H9 (cell line): ENCODE data around the gene TMBIM1. TPM values are rescaled to one million over a fixed set of nuclear protein-coding genes. Genes with fewer than 3 reads are reported as not detected.

ENCODE experiments used
- DNase-seq: peaks from one replicate; pipeline ENCODE4 v3.0.0-alpha.2; 2017
- H2AFZ ChIP-seq: one replicate; pipeline ENCODE4 v1.6.1; 2013; ENCODE audit warnings: mild to moderate bottlenecking, low read length, control low read depth, moderate library complexity
- H2AK5ac ChIP-seq: 2 replicates; pipeline ENCODE4 v1.6.1; 2013; ENCODE audit warnings: low read length, control low read depth, mixed read lengths; ENCODE audit not compliant: insufficient read length
- H2BK120ac ChIP-seq: one replicate; pipeline ENCODE4 v1.6.1; 2013; ENCODE audit warnings: low read depth, mild to moderate bottlenecking, low read length, control low read depth, inconsistent platforms; ENCODE audit not compliant: poor library complexity, severe bottlenecking
- H2BK12ac ChIP-seq: 2 replicates; pipeline ENCODE4 v1.6.1; 2013; ENCODE audit warnings: low read length, control low read depth, mixed read lengths, low read depth; ENCODE audit not compliant: insufficient read length
- H2BK15ac ChIP-seq: 2 replicates; pipeline ENCODE4 v1.6.1; 2013; ENCODE audit warnings: low read depth, low read length, control low read depth
- H2BK20ac ChIP-seq: one replicate; pipeline ENCODE4 v1.6.1; 2013; ENCODE audit warnings: low read depth, mild to moderate bottlenecking, low read length, control low read depth, inconsistent platforms; ENCODE audit not compliant: poor library complexity, severe bottlenecking
- H2BK5ac ChIP-seq: 2 replicates; pipeline ENCODE4 v1.6.1; 2013; ENCODE audit warnings: low read length, control low read depth, mixed read lengths; ENCODE audit not compliant: insufficient read length
- H3K14ac ChIP-seq: 2 replicates; pipeline ENCODE4 v1.6.1; 2013; ENCODE audit warnings: low read length, control low read depth; ENCODE audit not compliant: insufficient read depth
- H3K18ac ChIP-seq: 2 replicates; pipeline ENCODE4 v1.6.1; 2013; ENCODE audit warnings: low read depth, mild to moderate bottlenecking, mixed read lengths, low read length, control low read depth; ENCODE audit not compliant: insufficient read length
- H3K23ac ChIP-seq: 2 replicates; pipeline ENCODE4 v1.6.1; 2013; ENCODE audit warnings: low read length, control low read depth, mixed read lengths, low read depth; ENCODE audit not compliant: insufficient read length
- H3K23me2 ChIP-seq: 2 replicates; pipeline ENCODE4 v1.6.1; 2013; ENCODE audit warnings: low read depth, mild to moderate bottlenecking, mixed read lengths, low read length, control low read depth; ENCODE audit not compliant: insufficient read length, poor library complexity, severe bottlenecking
- H3K27ac ChIP-seq: 2 replicates; pipeline ENCODE4 v1.5.1; 2013; ENCODE audit warnings: low read length, control low read depth, mixed read lengths, low read depth; ENCODE audit not compliant: insufficient read length
- H3K27me3 ChIP-seq: 2 replicates; pipeline ENCODE4 v1.6.1; 2013; ENCODE audit warnings: low read length, control low read depth, inconsistent platforms; ENCODE audit not compliant: insufficient read depth
- H3K4ac ChIP-seq: 2 replicates; pipeline ENCODE4 v1.6.1; 2013; ENCODE audit warnings: low read depth, mild to moderate bottlenecking, control low read depth, inconsistent platforms, low read length, moderate library complexity
- H3K4me1 ChIP-seq: 2 replicates; pipeline ENCODE4 v1.6.1; 2013; ENCODE audit warnings: low read length, control low read depth, inconsistent platforms; ENCODE audit not compliant: insufficient read depth
- H3K4me2 ChIP-seq: 2 replicates; pipeline ENCODE4 v1.6.1; 2013; ENCODE audit warnings: low read length, control low read depth, mixed read lengths; ENCODE audit not compliant: insufficient read length, insufficient read depth
- H3K56ac ChIP-seq: 2 replicates; pipeline ENCODE4 v1.6.1; 2013; ENCODE audit warnings: low read depth, mild to moderate bottlenecking, mixed read lengths, low read length, control low read depth; ENCODE audit not compliant: insufficient read length
- H3K79me1 ChIP-seq: 2 replicates; pipeline ENCODE4 v1.6.1; 2013; ENCODE audit warnings: low read depth, mild to moderate bottlenecking, moderate library complexity, low read length, control low read depth, inconsistent platforms; ENCODE audit not compliant: insufficient read depth, poor library complexity, severe bottlenecking
- H3K79me2 ChIP-seq: 2 replicates; pipeline ENCODE4 v1.6.1; 2013; ENCODE audit warnings: low read length, control low read depth, inconsistent platforms; ENCODE audit not compliant: insufficient read depth
- H3K9ac ChIP-seq: 2 replicates; pipeline ENCODE4 v1.6.1; 2013; ENCODE audit warnings: low read length, control low read depth, mixed read lengths; ENCODE audit not compliant: insufficient read length; ENCODE audit errors: extremely low read depth
- H3K9me3 ChIP-seq: one replicate; pipeline ENCODE4 v1.6.1; 2013; ENCODE audit warnings: low read depth, low read length, inconsistent platforms; ENCODE audit not compliant: control insufficient read depth
- H3T11ph ChIP-seq: one replicate; pipeline ENCODE4 v1.6.1; 2013; ENCODE audit warnings: mild to moderate bottlenecking, low read length, control low read depth, inconsistent platforms
- H4K20me1 ChIP-seq: one replicate; pipeline ENCODE4 v1.6.1; 2013; ENCODE audit not compliant: control insufficient read depth, insufficient read length, insufficient read depth
- H4K5ac ChIP-seq: 2 replicates; pipeline ENCODE4 v1.6.1; 2013; ENCODE audit warnings: low read depth, mild to moderate bottlenecking, mixed read lengths, low read length, control low read depth; ENCODE audit not compliant: insufficient read length
- H4K8ac ChIP-seq: replicated peaks from 2 replicates; pipeline ENCODE4 v1.6.1; 2013; ENCODE audit warnings: low read length, control low read depth, mixed read lengths, low read depth; ENCODE audit not compliant: insufficient read length
- H4K91ac ChIP-seq: 2 replicates; pipeline ENCODE4 v1.6.1; 2013; ENCODE audit warnings: low read depth, mild to moderate bottlenecking, moderate library complexity, mixed read lengths, low read length, control low read depth; ENCODE audit not compliant: insufficient read length
- H3K27ac Mint-ChIP-seq, 3 experiments: 2 replicates in 2 of 3; 3 replicates in 1 of 3; pipeline ENCODE4 v1.8.0; 2020 to 2021; ENCODE audit warnings: mixed read lengths in 3 of 3, mild to moderate bottlenecking in 1 of 3, moderate library complexity in 1 of 3
- H3K27me3 Mint-ChIP-seq: 2 replicates; pipeline ENCODE4 v1.8.0; 2021; ENCODE audit warnings: low read depth, mild to moderate bottlenecking, moderate library complexity, mixed read lengths
- H3K36me3 Mint-ChIP-seq, 3 experiments: 2 replicates in 2 of 3; 3 replicates in 1 of 3; pipeline ENCODE4 v1.8.0; 2020 to 2021; ENCODE audit warnings: low read depth in 3 of 3, mixed read lengths in 3 of 3; ENCODE audit not compliant: insufficient read depth in 1 of 3
- H3K4me1 Mint-ChIP-seq, 2 experiments: 2 replicates each; pipeline ENCODE4 v1.8.0; 2020; ENCODE audit warnings: mixed read lengths in 2 of 2
- H3K4me3 Mint-ChIP-seq, 2 experiments: 2 replicates in 1 of 2; 3 replicates in 1 of 2; pipeline ENCODE4 v1.8.0; 2020 to 2021; ENCODE audit warnings: mild to moderate bottlenecking in 2 of 2, mixed read lengths in 2 of 2, moderate library complexity in 1 of 2
- H3K9me3 Mint-ChIP-seq, 2 experiments: 2 replicates in 1 of 2; 3 replicates in 1 of 2; pipeline ENCODE4 v1.8.0; 2020; ENCODE audit warnings: mild to moderate bottlenecking in 2 of 2, mixed read lengths in 2 of 2, moderate library complexity in 1 of 2
- CTCF ChIP-seq: fragments of 200-600 bp; sonication (generic); conservative IDR thresholded peaks from 3 replicates; pipeline ENCODE4 v1.8.0; 2021; ENCODE audit warnings: antibody characterized with exemption, mild to moderate bottlenecking
- WGBS: extraction: QIAGEN DNeasy Blood & Tissue Kit; methylation state at CpG from one replicate; pipeline ENCODE4 v1.1.7; 2013; ENCODE audit warnings: missing lambda C conversion rate, low lambda C conversion rate, mixed read lengths; ENCODE audit not compliant: insufficient read length; ENCODE audit errors: extremely low coverage; 5-methylcytosine and 5-hydroxymethylcytosine counted together
- total RNA-seq: library from RNA; stranded (reverse); gene quantifications from 2 replicates; pipeline ENCODE4 v1.2.1, GENCODE V29; 2021

Gene TMBIM1
- total RNA-seq, 1 experiment from 2014 or later: 17.4 TPM

- H3K27ac Mint-ChIP-seq: no peak overlapping the region
- Histone ChIP-seq H4K8ac (no peak overlapping the region), H3K4me2 (no peak overlapping the region), H3K79me1 (no peaks in the 10 kb centered on the region), H4K91ac (no peak overlapping the region), H3K23me2 (no peaks in the 10 kb centered on the region), H2BK20ac (no peak overlapping the region), H2BK12ac (no peak overlapping the region), H3K18ac (no peak overlapping the region), H2BK5ac (no peak overlapping the region), H4K5ac (no peak overlapping the region), H2AFZ (no peak overlapping the region), H3K79me2 (no peaks in the 10 kb centered on the region), H3K27ac (no peak overlapping the region), H3K9me3 (no peaks in the 10 kb centered on the region), H2BK120ac (no peak overlapping the region), H3K27me3 (no peaks in the 10 kb centered on the region), H3K4ac (no peak overlapping the region), H3K4me1 (no peaks in the 10 kb centered on the region), H3K56ac (no peak overlapping the region), H2BK15ac (no peak overlapping the region), H3K14ac (no peak overlapping the region), H3K23ac (no peak overlapping the region), H2AK5ac (no peak overlapping the region), H4K20me1 (no peaks in the 10 kb centered on the region), H3K9ac (no peak overlapping the region), H3T11ph (no peak overlapping the region)
- no peaks in the 10 kb centered on the region; a peak in 1 of 7 replicates for H3K36me3 Mint-ChIP-seq
- peaks cover 0 to 3% of the 10 kb centered on the region in 2 experiments; a peak in 1 of 5 replicates for H3K9me3 Mint-ChIP-seq
- peaks cover 3% of the 10 kb centered on the region for H3K27me3 Mint-ChIP-seq
- TF ChIP-seq CTCF: no peak
- no peak overlapping the region; a peak in 1 of 5 replicates for H3K4me3 Mint-ChIP-seq
- no CpG with 5 or more reads among the region's 5 CpGs for WGBS
- peaks cover 4 to 6% of the 10 kb centered on the region in 2 experiments for H3K4me1 Mint-ChIP-seq
- DNase-seq: no peak
Measured at GRCh38 chr2:218305383-218305782, 13.1 kb upstream of the TMBIM1 start.
